Tibial nerve (tissue), 4 donors: ENCODE data around the gene PIK3AP1. TPM values are rescaled to one million over a fixed set of nuclear protein-coding genes. Genes with fewer than 3 reads are reported as not detected.
"Not testable (repeated sequence)": the region's sequence is repeated elsewhere in the genome, so short reads cannot be mapped to it uniquely, and the experiment has no call there.

Experiments
- DNase-seq, 2 donors: peaks; one replicate each; pipeline ENCODE4 v3.0.0-alpha.2; 2019; ENCODE audit warnings: low spot score in 2 of 2
- H3K27ac ChIP-seq, 4 donors: fragments of 200-600 bp; sonication (generic) in 3 of 4; one replicate each; pipeline ENCODE4 v1.5.1; 2017 to 2019; ENCODE audit warnings: mild to moderate bottlenecking in 1 of 4
- H3K27me3 ChIP-seq, 2 donors: fragments of 200-600 bp; sonication (generic) in 1 of 2; one replicate each; pipeline versions ENCODE4 v1.5.1 to v1.6.0; 2017 to 2019
- H3K36me3 ChIP-seq, 3 donors: fragments of 200-600 bp; sonication (generic); one replicate each; pipeline ENCODE4 v1.5.1; 2018 to 2019
- H3K4me1 ChIP-seq, 4 donors: fragments of 200-600 bp; sonication (generic) in 3 of 4; one replicate each; pipeline ENCODE4 v1.5.1; 2017 to 2019
- H3K4me3 ChIP-seq, 4 donors: fragments of 200-600 bp; sonication (generic) in 3 of 4; one replicate each; pipeline ENCODE4 v1.5.1; 2017 to 2019; ENCODE audit warnings: mild to moderate bottlenecking in 1 of 4, moderate library complexity in 1 of 4
- H3K9me3 ChIP-seq, 4 donors: fragments of 200-600 bp; sonication (generic) in 3 of 4; one replicate each; pipeline ENCODE4 v1.5.1; 2017 to 2019
- CTCF ChIP-seq, 5 experiments: fragments of 200-600 bp in 3 of 5; fragments of 450-650 bp in 2 of 5; sonication (generic) in 3 of 5; IDR thresholded peaks; one replicate each; pipeline ENCODE4 v1.5.1; 2016 to 2019; ENCODE audit warnings: antibody characterized with exemption in 5 of 5, mild to moderate bottlenecking in 3 of 5, moderate library complexity in 2 of 5
- EP300 ChIP-seq, 2 donors: sonication (generic); formaldehyde crosslinking; IDR thresholded peaks; one replicate each; pipeline ENCODE4 v1.6.1; 2017; ENCODE audit warnings: antibody characterized with exemption in 2 of 2, mild to moderate bottlenecking in 1 of 2
- POLR2A ChIP-seq, 2 donors: fragments of 450-650 bp; IDR thresholded peaks; one replicate each; pipeline ENCODE4 v1.6.1; 2017; ENCODE audit warnings: antibody characterized with exemption in 2 of 2, mild to moderate bottlenecking in 2 of 2, moderate library complexity in 2 of 2
- whole genome bisulfite sequencing, 2 donors: methylation state at CpG; one replicate each; pipeline ENCODE4 v1.1.5; 2018; 5-methylcytosine and 5-hydroxymethylcytosine counted together
- total RNA-seq, 4 donors: library from RNA; depleted of rRNA; stranded (reverse); fragments of >200 nt; gene quantifications; one replicate each; pipeline ENCODE4 v1.1.0, GENCODE V29; 2016

PIK3AP1 gene
- total RNA-seq, 4 donors from 2014 or later = 7.1 to 21.3 (median 14.2) TPM

- Histone ChIP-seq H3K4me1 (no peaks in the 10 kb centered on the region), H3K4me3 (no peak overlapping the region), H3K27ac (no peak overlapping the region), H3K9me3 (no peaks in the 10 kb centered on the region), H3K27me3 (no peaks in the 10 kb centered on the region), H3K36me3 (no peaks in the 10 kb centered on the region)
- WGBS, 2 donors = 50 to 56% methylated on average over 1 of the region's 1 CpG
- TF ChIP-seq POLR2A (IDR thresholded peaks at IDR 0.05) (no peak), CTCF (IDR thresholded peaks at IDR 0.05) (no peak), EP300 (IDR thresholded peaks at IDR 0.05) (peak in 1 of 2 donors; percentile 43)
- no peak for DNase-seq
Observed at GRCh38 chr10:96758423-96758822, 38.1 kb upstream of the PIK3AP1 start.

GRCh38 chr10:96756111-96756903, 36.0 kb upstream of the PIK3AP1 start:
- DNase-seq = no peak
- no peak overlapping the region for H3K4me3 ChIP-seq
- WGBS, 2 donors = 76 to 82% methylated on average over 5 of the region's 5 CpGs
- no peaks in the 10 kb centered on the region for H3K9me3 ChIP-seq
- H3K4me1 ChIP-seq = no peaks in the 10 kb centered on the region
- H3K27me3 ChIP-seq = no peaks in the 10 kb centered on the region
- H3K36me3 ChIP-seq = no peaks in the 10 kb centered on the region
- H3K27ac ChIP-seq = no peak overlapping the region
- no peak for TF ChIP-seq EP300 (IDR thresholded peaks at IDR 0.05)

- no peak for TF ChIP-seq POLR2A (IDR thresholded peaks at IDR 0.05)
- no peak for TF ChIP-seq CTCF (IDR thresholded peaks at IDR 0.05)
- TF ChIP-seq EP300 (IDR thresholded peaks at IDR 0.05) = no peak
- WGBS, 2 donors = 26 to 44% methylated on average over 1 of the region's 1 CpG
- Histone ChIP-seq H3K36me3 (no peaks in the 10 kb centered on the region), H3K27ac (no peak overlapping the region), H3K27me3 (no peaks in the 10 kb centered on the region), H3K4me1 (no peaks in the 10 kb centered on the region), H3K4me3 (no peak overlapping the region), H3K9me3 (no peaks in the 10 kb centered on the region)
- no peak for DNase-seq
Observed at GRCh38 chr10:96753956-96754355, 33.6 kb upstream of the PIK3AP1 start.

DNA sequence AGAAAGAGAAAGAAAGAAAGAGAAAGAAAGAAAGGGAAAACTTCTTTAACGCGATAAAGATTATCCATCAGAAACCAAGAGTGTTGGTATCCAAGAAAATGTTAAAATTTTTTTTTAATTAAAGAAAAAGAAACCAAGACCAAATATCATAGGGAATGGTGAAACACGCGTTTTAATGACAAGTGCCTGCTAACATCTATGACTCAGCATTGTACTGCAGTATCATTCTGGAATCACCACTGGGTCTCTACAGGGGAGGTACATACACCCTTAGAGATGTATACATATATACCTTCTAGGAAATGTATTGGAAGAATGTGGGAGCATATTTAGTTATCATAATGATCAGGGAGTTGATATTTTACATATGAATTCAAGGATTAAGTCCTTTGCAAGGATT, 32.1 kb upstream of the PIK3AP1 start:
- H3K36me3 ChIP-seq = no peaks in the 10 kb centered on the region
- 79 to 89% methylated on average over 4 of the region's 4 CpGs for WGBS, 2 donors
- TF ChIP-seq CTCF (IDR thresholded peaks at IDR 0.05) (no peak), EP300 (IDR thresholded peaks at IDR 0.05) (no peak), POLR2A (IDR thresholded peaks at IDR 0.05) (no peak)

GRCh38 chr10:96750316-96750715, 30.0 kb upstream of the PIK3AP1 start:
- not testable (repeated sequence) for H3K27ac ChIP-seq, DNase-seq
- 94 to 95% methylated on average over 13 of the region's 24 CpGs for whole genome bisulfite sequencing, 2 donors

More for the DNA sequence above, 32.1 kb upstream of the PIK3AP1 start:
- no peak overlapping the region for H3K4me3 ChIP-seq
- no peak overlapping the region for H3K27ac ChIP-seq
- no peaks in the 10 kb centered on the region for H3K27me3 ChIP-seq
- DNase-seq = no peak
- no peaks in the 10 kb centered on the region for H3K9me3 ChIP-seq
- peaks cover 0 to 7% (median 0%) of the 10 kb centered on the region in 4 donors for H3K4me1 ChIP-seq

DNA sequence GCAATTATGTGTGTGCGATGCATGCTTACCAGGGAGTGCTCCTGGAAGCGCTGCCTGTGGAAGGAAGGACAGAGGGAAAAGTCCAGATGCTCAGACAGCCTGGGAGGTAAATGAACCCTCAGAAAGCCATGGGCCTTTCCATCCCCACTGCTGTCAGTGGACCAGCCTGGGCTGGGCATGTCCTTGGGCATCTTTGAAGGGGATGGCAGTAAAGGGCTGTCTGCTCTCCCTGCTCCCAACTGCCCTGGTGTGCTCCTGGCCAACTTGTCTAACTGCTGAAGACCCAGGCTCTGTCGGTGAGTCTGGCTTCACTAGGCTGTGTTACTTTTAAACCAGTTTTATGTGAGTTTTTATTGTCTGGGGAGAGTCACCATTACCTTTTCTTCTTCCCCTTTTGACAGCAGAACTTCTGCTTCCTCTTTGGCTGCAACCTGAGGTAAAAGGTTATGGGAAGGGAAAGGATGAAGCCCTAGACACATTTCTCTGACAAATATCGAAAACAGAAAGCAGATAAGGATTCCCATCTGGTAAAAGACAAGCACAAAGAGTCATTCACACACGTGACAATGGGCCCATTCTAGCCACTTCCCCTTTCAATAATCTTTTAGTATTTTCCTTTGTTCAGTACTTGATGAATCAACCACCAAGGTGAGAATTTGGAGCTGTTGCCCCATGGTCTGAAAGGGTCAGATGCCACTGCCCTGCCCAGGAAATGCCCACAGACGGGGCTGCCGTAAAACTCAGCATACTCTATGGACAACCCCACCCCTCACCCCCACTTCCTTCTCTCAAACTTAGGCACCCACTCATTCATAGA, 27.6 kb upstream of the PIK3AP1 start:
- Histone ChIP-seq H3K27me3 (no peaks in the 10 kb centered on the region), H3K27ac (no peak overlapping the region), H3K9me3 (no peaks in the 10 kb centered on the region), H3K4me3 (no peak overlapping the region), H3K4me1 (peaks cover 0 to 7% (median 0%) of the 10 kb centered on the region in 4 donors), H3K36me3 (no peaks in the 10 kb centered on the region)
- no peak for DNase-seq
- TF ChIP-seq POLR2A (IDR thresholded peaks at IDR 0.05) (no peak), EP300 (IDR thresholded peaks at IDR 0.05) (no peak), CTCF (IDR thresholded peaks at IDR 0.05) (no peak)
- WGBS, 2 donors = 46 to 47% methylated on average over 7 of the region's 7 CpGs

More at GRCh38 chr10:96750316-96750715, 30.0 kb upstream of the PIK3AP1 start:
- not testable (repeated sequence) for H3K36me3 ChIP-seq, H3K4me3 ChIP-seq, H3K27me3 ChIP-seq, H3K4me1 ChIP-seq, H3K9me3 ChIP-seq
